ENCODE data around the gene QPRT. TPM values are rescaled to one million over a fixed set of nuclear protein-coding genes. Genes with fewer than 3 reads are reported as not detected.

Gene QPRT
- total RNA-seq, 2 experiments from 2014 or later = 0.76 TPM; not detected in 1

Other genes with a start within 250 kb of the QPRT start
- 10 to 100 TPM in 1 of 2 experiments, 1 to 10 TPM in 1; 9.5 to 10.5 TPM for gene BOLA2, start 224.8 kb upstream of the QPRT start, total RNA-seq
- 10 to 100 TPM; 15.6 to 21.1 TPM for gene SLX1B, start 224.6 kb upstream of the QPRT start, total RNA-seq
- 1 to 10 TPM; 1.4 to 3.6 TPM for gene SULT1A4, start 219.3 kb upstream of the QPRT start, total RNA-seq
- gene NPIPB12, start 172.8 kb upstream of the QPRT start, total RNA-seq = 100 to 1,000 TPM; 119 to 128 TPM
- 10 to 100 TPM; 36.9 to 38.2 TPM for gene SPN, start 15.9 kb upstream of the QPRT start, total RNA-seq
- 100 to 1,000 TPM; 129 to 132 TPM for gene C16orf54, start 66.8 kb downstream of the QPRT start, total RNA-seq
- gene ZG16, start 99.1 kb downstream of the QPRT start, total RNA-seq = not detected
- 100 to 1,000 TPM in 1 of 2 experiments, 10 to 100 TPM in 1; 93.5 to 105 TPM for gene KIF22, start 111.6 kb downstream of the QPRT start, total RNA-seq
- gene MAZ, start 127.3 kb downstream of the QPRT start, total RNA-seq = 100 to 1,000 TPM; 203 to 212 TPM
- gene PRRT2, start 133.0 kb downstream of the QPRT start, total RNA-seq = 1 to 10 TPM; 1.6 to 1.7 TPM
- gene PAGR1, start 137.0 kb downstream of the QPRT start, total RNA-seq = 10 to 100 TPM; 13.8 to 16.8 TPM
- 10 to 100 TPM; 74.2 to 81.1 TPM for gene MVP, start 141.3 kb downstream of the QPRT start, total RNA-seq
- 10 to 100 TPM; 24.5 to 26.4 TPM for gene CDIPT, start 184.0 kb downstream of the QPRT start, total RNA-seq
- not detected for gene SEZ6L2, start 220.4 kb downstream of the QPRT start, total RNA-seq
- not detected for gene ASPHD1, start 221.3 kb downstream of the QPRT start, total RNA-seq
- 10 to 100 TPM; 39.7 to 41.6 TPM for gene KCTD13, start 247.0 kb downstream of the QPRT start, total RNA-seq

All from CD8-positive, alpha-beta T cell (primary cell).